Activated T-helper 9 cell treated with anti-CD3 and anti-CD28 coated beads, Interleukin-2, amount 50 U/mL, for 16 hours (primary cell): ENCODE data around the gene PC.
A peak's percentile ranks its signal among the peaks of the same experiment; 100 is the strongest.

Experiments used
- DNase-seq: peaks from one replicate; pipeline ENCODE4 v3.0.0-alpha.2; 2020; ENCODE audit warnings: low read depth

PC gene

GRCh38 chr11:66910016-66910415 is 48.2 kb downstream of the PC start:
- no peak for DNase-seq

GRCh38 chr11:66909181-66909580 is 49.0 kb downstream of the PC start:
- DNase-seq, result no peak

GRCh38 chr11:66907751-66908630 is 50.2 kb downstream of the PC start:
- no peak for DNase-seq

- DNase-seq, result no peak
Measured at GRCh38 chr11:66906061-66906733, 52.0 kb downstream of the PC start.

- no peak for DNase-seq
Measured at GRCh38 chr11:66905631-66906030, 52.6 kb downstream of the PC start.

- DNase-seq, result no peak
Measured at GRCh38 chr11:66904981-66905521, 53.1 kb downstream of the PC start.

- DNase-seq, result no peak
Measured at GRCh38 chr11:66904561-66904960, 53.6 kb downstream of the PC start.

- no peak for DNase-seq
Measured at GRCh38 chr11:66904055-66904454, 54.1 kb downstream of the PC start.

GRCh38 chr11:66902486-66903177 is 55.6 kb downstream of the PC start:
- DNase-seq, result no peak

GRCh38 chr11:66901964-66902390 is 56.2 kb downstream of the PC start:
- no peak for DNase-seq

GRCh38 chr11:66894141-66894540 is 64.0 kb downstream of the PC start:
- DNase-seq, result no peak

GRCh38 chr11:66892911-66893310 is 65.3 kb downstream of the PC start:
- DNase-seq, result no peak

- DNase-seq, result peak; percentile 23
Measured at GRCh38 chr11:66891851-66892660, 66.1 kb downstream of the PC start.

GRCh38 chr11:66889960-66890359 is 68.2 kb downstream of the PC start:
- DNase-seq, result no peak

- no peak for DNase-seq
Measured at GRCh38 chr11:66888282-66888681, 69.9 kb downstream of the PC start.

- DNase-seq, result no peak
Measured at GRCh38 chr11:66887526-66887925, 70.7 kb downstream of the PC start.

GRCh38 chr11:66886671-66887221 is 71.4 kb downstream of the PC start:
- no peak for DNase-seq

- DNase-seq, result no peak
Measured at GRCh38 chr11:66885950-66886440, 72.2 kb downstream of the PC start.

- no peak for DNase-seq
Measured at GRCh38 chr11:66885469-66885868, 72.7 kb downstream of the PC start.

GRCh38 chr11:66884443-66884842 is 73.7 kb downstream of the PC start:
- DNase-seq, result no peak
